ENCODE results near the gene ANKRD22. TPM values are rescaled to one million over a fixed set of nuclear protein-coding genes. Genes with fewer than 3 reads are reported as not detected.
A peak's percentile ranks its signal among the peaks of the same experiment; 100 is the strongest.

ANKRD22 gene
- total RNA-seq, 2 donors from 2014 or later, result 13.7 to 21.6 TPM

DNA sequence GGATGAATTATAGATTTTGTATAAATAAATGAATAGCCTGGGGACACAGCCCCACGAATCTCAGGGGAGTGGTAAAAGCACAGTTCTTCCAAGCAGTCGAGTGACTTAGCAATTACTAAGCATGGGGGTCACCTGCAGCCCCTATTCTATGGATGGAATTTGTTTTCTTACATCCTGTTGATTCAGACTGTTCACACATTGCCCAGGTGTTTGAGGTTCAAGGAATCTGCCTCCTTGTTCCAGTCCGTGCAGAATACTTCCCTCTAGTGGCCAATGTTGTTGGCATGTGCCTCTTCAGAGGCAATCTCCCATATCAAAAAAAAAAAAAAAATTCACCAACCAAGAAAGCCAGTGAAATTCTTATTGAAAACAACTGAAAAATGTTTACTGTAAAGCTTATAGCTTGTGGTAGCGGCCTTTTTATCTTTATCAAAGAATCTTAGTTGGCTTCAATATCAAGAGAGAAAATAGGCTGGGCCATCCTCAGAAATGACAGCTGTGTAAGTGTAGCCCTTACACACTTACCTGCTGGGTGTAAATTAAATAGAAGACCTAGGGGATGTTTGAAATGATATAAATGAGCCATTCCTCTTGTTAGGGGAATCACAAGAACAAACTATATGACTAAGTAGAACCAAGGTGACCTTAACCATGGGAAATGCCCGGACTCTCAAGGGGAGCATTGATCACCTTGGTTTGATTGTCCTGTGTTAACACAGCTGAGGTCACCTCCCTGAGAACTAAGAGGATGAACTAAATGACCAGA, 41.3 kb downstream of the ANKRD22 start:
- DNase-seq (peak; percentile 9 to 25), ATAC-seq (peak; percentile 80)
- intact Hi-C loops (cut with DNase I, micrococcal nuclease), result no loop called here

DNA sequence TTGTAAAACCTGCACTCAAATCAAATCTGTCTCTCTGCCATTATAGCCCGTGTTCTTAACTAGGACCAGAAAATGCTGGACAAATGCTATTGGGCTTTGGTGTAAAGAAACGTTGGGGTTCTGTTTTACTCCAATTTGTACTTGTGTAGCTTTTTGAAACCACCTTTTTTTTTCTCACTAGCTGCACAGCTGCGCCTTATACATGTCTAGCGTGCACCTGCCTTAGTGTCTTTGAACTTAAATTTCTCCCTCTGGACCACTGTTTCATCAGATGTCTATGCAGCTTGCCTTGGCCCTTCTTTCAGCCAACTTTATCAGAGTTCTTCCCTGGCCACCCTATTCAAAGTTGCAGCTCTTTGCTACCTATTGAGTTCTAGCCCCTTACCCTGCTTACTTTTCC, 42.0 kb downstream of the ANKRD22 start:
- DNase-seq (no peak), ATAC-seq (no peak)
- intact Hi-C loops (cut with DNase I, micrococcal nuclease), result no loop called here

DNA sequence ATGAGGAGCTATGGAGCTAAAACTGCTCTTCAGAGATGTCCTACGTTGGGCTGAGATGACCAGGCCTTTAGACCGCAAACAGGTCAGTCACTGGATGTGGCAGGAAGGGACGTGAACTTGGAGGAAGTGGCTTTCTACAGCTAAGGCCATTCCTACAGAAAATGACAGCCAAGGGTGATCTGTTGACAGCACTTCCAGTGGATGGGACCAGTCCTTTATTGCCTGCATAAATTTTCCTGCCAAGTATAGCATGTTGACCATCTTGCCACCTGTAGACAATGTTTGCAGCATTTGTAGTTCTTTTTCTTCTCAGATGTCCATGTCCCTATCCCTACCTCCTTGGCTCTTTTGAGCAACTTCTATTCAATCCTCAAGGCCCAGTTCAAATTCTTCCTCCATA, 45.7 kb downstream of the ANKRD22 start:
- ATAC-seq, result no peak
- no peak for DNase-seq
- intact Hi-C loops (cut with DNase I, micrococcal nuclease), result no loop called here

DNA sequence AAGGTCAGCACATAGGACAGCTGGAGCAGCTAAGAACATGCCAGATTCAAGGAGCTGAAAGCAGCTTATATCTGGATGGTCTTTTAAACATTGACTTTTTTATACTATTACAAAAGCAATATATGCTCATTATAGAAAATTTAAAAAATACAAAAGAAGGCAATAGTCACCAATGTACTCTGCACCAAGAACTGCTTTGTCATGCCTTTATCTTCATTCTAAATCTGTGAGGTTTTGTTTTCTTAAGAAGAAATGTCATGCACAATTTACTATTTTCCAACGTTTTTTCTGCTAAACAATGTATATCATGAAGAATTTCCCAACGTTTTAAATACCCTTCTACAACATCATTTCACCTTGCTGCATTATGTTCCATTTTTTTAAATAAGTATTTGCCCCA, 46.3 kb downstream of the ANKRD22 start:
- DNase-seq, result no peak
- no peak for ATAC-seq
- intact Hi-C loops (cut with DNase I, micrococcal nuclease), result no loop called here

DNA sequence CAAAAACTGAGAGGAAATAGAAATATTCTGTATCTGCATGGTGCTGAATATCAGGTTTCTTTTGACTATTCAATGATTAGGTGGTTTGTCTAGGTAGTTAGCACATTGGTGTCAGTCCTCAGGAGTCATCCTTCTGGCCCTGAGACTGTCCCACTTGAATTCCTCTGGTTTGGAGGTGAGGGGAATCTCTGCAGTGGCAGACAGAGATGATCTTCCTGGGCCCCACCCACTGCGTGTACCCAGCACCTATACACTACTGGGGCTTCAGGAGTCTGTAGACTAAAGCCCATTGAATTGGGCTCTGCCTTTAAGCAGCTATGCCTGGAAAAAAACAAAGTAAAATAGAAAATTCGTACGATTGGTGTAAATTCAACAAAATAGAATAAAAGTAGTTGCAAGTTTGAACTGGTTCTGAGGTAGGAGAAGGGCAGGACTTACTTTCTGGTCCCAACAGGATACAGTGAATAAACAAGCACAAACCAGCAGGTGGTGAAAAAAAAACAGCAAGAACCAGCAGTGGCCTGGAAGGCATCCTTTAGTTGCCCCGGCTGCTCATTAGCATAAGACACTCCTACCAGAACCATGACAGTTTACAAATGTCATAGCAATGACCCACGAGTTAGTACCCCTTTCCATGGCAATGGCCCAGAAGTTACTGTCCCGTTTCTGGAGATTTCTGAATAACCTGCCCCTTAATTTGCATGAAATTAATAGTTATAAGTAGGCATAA, 47.4 kb downstream of the ANKRD22 start:
- intact Hi-C loops (cut with DNase I, micrococcal nuclease), result no loop called here
- DNase-seq, result no peak
- no peak for ATAC-seq

DNA sequence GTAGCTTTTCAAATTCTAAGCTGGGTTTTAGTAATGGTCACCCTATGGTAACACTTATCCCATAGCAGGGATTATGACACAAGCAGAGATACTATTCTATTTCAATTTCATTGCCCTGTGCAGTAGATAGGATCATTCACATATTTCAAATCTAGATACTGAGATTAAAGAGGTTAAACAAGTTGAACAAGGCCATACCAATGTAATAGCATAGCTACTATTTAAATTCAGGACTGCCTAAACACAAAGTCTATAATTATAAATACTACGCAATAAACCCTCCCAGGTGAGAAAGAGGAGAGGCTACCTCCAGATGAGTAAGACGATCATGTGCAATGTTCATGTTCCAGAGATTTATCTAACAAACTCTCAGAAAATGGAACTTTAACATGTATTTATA, 48.0 kb downstream of the ANKRD22 start:
- intact Hi-C loops (cut with DNase I, micrococcal nuclease), result no loop called here
- no peak for ATAC-seq
- no peak for DNase-seq

DNA sequence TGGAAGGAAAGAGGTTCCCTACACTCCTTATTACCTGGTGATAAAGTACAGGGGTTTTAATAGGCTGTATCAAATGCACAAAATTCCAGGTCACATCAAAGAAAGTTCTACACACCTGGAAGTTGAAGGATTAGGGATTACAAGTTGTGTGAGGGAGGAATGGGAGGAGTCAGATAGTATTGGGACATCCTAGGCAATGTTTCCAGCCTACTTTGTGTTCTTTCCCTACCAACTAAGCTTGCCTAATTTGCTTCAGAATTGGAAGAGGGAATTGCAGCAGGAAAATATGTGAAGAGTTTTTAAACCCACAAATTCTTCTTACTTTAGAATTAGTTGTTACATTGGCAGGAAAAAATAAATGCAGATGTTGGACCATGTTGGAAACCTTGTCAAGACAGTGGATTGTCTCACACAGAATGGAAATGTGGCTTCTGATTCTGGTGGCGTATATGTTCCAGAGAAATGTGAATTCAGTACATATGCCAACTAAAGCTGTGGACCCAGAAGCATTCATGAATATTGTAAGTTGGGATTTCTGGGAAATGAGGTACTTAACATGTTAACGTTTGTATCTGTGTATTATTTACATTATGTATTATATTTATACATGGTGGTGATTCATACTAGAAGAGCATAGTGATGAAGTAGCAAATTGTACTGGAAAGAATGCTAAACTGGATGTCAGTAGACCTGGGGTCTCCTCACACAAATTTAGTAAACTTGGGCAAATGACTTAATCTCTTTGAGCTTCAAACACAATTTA, 48.9 kb downstream of the ANKRD22 start, which contains the start of gene LIPM:
LIPM (plus strand) TSS at position 208 of the 763 bp plus-strand sequence; CDS start at position 375, 167 bp downstream.
- DNase-seq (no peak), ATAC-seq (no peak)
- intact Hi-C loops (cut with DNase I, micrococcal nuclease), result no loop called here

DNA sequence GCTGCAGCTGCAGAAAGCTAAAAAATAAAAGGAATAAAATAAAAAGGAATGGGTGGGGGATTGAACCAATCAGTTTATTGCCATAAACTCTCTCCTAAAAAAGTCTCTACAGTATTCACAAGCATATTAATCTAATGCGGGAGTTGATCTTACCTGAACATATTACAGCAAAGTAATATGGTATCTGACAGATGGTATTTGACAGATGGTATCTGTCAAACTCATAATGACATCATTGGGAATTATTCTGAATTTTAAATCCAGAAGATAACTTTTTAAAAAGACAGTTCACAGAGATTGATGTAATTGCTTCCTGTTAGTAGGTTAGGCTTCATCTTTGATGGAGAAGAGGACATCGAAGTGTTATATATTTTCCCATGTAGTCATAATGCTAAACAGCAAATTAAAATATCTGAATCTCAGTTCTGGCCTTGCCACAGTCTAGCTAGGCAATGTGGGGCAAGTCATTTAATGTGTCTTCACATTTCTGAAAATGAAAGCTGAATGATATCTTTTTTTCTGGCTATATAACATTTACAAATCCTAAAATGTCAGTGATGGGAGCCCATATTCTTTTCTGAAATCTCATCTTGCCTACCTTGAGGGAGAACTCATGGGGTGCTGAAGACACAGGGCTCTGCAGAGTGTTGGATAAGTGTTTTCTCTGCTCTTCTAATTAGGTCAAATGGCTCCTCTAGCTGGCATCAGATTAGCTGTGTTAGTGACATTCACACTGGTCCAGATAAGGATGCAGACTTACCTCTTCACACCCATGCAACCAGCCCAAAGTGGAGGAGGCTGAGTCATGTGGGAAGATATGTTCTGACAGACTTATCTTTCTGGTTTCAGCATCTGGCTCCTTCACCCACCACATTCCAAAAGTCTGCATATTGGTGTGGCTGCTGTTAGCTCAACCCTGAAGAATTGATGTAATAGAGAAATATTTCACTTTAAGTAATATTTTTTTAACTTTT, 51.2 kb downstream of the ANKRD22 start:
- no peak for DNase-seq
- intact Hi-C loops (cut with DNase I, micrococcal nuclease), result no loop called here
- ATAC-seq, result no peak

DNA sequence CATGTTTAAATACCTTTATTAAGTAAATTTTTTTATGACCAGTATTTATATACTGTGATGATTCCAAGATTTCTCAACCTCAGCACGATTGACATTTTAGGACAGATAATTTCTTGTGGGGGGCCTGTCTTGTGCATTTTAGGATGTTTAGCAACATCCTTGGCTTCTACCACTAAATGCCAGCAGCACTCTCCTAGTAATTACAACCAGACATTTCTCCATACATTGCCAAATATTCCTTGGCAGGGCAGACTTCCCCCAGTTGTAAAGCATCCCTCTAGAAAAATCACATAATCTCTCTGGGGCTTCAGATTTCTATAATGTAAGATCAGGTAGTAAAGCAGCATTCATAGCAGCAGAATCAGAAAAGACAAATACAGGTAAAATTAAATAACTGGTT, 56.9 kb downstream of the ANKRD22 start:
- ATAC-seq (no peak), DNase-seq (no peak)
- intact Hi-C loops (cut with DNase I, micrococcal nuclease), result no loop called here

DNA sequence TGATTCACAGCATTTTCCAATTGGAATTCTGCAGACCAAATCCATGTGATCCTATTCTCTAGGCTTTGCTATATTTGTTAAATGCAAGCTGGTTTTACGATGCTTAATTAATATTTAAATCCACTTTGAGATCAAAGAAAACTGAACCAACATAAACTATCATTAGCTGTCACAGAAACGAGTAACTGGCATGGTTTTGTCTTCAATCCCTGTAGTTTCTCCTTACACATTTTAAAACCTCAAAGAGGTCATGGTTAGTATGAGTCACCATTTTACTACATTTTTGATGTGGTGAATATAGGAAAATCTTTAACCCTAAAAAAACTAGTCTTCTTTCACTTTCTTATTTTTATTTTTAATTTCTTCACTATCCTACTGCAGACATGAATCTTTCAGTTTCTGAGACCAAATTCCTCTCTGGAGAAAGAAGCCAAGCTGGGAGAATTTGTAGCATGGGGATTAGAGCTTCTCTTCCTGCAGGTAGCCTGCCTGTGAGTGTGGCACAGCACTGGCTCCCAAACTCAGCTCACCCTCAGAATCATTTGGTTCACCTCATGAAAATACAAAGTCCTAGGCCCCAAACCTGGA, 57.8 kb downstream of the ANKRD22 start:
- DNase-seq (no peak), ATAC-seq (no peak)
- intact Hi-C loops (cut with DNase I, micrococcal nuclease), result no loop called here

DNA sequence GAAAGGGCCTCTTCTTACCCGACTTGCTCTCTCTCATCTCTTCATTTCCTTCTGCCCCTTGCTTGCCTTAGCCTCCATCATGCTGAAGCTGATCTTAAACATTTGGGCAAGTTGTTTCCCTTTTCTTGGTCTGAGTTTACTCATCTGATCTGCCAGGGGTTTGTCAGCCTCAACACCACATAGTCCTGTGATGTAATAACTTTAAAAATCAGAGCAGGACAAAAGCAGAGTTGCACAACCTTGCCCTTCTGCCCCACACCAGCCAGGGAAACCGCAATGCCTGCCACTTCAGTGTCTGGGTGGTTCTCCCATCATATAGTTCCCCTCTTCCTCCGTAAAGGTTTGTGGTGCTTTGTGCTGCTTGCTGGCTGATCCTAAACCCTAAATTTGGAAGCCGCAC, 59.0 kb downstream of the ANKRD22 start:
- peak; percentile 4 to 23 for DNase-seq
- no peak for ATAC-seq
- intact Hi-C loops (cut with DNase I, micrococcal nuclease), result no loop called here

DNA sequence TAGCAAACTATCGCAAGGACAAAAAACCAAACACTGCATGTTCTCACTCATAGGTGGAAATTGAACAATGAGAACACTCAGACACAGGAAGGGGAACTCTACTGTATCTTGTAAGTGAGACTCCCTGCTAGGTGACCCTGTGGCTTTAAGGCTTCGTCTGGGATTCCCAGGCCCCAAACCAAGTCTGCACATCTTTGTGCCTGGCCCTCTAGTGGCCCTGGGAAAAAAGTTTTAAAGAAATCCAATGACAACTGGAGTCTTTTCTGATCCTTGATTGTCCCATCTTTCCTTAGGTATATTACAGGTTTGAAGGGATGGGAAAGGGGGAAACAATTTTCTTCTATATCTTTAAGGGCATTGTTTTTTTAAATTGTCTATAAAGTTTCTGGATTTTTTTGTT, 59.7 kb downstream of the ANKRD22 start:
- intact Hi-C loops (cut with DNase I, micrococcal nuclease), result no loop called here
- peak in 1 of 2 donors; percentile 5 for DNase-seq
- peak; percentile 62 for ATAC-seq

DNA sequence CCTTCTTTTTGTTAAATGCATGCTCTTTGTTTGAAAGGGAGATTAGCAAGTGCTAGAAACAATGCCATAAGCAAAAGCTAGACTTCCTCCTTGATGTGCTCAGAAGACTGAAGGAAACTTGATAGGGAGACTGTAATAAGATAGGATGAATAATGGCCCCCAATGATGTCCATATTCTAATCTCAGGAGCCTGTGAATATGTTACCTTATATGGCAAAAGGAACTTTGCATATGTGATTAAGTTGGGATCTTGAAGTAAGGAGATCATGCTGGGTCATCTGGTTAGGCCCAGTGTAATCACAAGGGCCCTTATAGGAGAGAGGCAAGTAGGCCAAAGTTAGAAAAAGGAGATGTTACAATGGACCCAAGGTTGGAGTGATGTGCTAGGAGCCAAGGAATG, 62.7 kb downstream of the ANKRD22 start:
- intact Hi-C loops (cut with DNase I, micrococcal nuclease), result no loop called here
- DNase-seq, result no peak
- ATAC-seq, result no peak

DNA sequence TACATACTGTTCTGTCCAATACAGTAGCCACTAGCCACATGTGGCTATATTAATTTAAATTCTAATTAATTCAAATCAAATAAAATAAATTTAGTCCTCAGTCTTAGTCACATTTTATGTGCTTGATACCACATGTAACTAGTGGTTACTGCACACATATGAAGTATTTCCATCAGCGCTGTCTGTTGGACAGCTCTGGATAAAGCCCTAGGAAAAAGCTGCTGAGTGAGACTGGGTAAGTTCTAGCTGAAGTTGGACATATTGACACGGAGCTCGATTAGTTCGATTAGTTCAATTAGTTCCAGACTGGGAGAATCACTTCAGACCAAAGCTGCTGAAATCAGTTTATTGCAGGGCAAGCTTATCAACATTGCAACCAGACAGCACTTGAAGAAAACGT, 64.2 kb downstream of the ANKRD22 start:
- ATAC-seq (no peak), DNase-seq (no peak)
- intact Hi-C loops (cut with DNase I, micrococcal nuclease), result no loop called here

DNA sequence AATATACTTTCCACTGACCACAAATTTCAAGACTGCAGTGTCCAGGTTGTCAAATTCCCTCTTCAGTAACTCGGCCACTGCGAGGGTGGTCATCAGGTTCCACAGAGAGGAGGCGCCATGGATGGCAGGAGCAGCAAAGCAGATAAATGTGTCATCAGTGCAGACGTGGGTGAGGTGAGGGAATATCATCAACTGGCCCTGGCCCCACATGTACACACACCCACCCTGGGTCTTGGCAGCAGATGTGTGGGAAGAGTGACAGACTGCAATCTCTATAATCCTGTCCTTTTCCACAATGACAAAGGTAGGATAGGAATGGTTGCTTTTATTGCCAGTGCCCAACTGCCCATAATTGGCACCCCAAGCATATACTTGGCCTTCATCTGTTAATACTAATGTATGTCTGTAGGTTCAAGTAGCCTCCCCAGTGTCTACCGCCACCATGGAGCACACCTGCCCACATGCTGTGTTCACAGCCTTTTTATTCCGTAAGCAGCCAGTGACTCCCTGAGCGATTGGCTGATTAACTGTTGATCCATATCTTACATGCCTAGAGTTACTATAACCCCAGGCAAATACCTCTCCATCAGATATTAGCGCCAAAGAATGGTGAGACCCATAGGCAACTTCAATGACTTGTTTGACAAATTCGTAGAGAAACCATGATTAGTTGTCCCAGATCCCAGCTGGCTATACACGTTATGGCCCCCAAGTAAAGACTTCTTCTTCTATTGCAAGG, 65.4 kb downstream of the ANKRD22 start:
- intact Hi-C loops (cut with DNase I, micrococcal nuclease), result no loop called here
- ATAC-seq (no peak), DNase-seq (no peak)

DNA sequence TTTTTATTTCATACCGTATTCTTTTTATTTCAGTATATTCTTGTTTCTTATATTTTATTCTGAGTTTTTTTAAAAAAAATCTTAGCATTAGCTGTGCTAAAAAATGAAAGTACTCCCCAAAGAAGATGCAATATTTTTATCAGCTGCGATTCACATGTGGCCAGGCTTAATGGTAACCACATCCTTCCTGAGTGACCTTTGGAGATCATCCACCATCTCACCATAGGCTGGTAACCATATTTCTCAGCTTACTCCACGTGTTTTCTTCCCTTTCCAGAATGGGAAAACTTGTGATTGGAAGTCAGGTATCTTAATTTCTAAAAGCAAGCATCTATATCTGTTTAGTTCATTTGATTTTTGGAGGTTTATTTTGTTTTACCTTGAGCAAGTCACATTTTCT, 67.9 kb downstream of the ANKRD22 start:
- intact Hi-C loops (cut with DNase I, micrococcal nuclease), result no loop called here
- DNase-seq, result no peak
- ATAC-seq, result no peak

DNA sequence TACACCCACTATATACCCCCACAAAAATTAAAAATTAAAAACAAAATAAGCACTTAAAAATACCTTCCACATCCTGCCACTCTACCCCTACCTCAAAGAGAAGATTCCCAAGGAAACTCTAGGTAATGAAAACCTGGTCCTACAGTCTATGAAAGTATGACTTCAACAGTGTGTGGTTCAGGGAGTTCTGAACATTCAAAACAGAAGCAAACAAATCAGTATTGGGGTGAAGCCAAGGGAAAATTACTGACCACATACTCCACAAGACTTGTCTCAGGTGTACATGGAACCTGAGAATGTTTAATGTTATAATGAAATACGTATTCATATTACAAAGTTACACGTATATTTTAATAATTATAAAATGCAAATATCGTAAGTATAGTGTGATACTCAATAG, 69.4 kb downstream of the ANKRD22 start:
- ATAC-seq, result no peak
- intact Hi-C loops (cut with DNase I, micrococcal nuclease), result no loop called here

DNA sequence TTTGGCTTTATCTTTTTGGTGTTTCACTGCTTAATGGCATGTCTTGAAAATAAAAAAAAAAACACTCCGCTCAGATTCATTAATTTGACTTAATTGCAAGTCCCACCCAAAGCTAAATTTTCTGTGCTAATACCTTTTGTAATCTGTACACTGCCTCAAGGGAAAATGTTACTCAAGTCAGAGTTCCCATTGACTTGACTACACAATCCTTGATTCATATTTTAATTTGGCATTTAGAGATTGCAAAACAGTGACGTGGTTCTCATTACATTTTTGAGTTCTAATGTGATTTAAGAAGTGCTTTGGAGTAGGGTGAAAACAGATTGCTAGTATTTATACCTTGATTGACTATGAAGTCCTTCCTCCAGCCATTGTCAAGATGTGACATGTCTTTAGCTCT, 70.4 kb downstream of the ANKRD22 start:
- intact Hi-C loops (cut with DNase I, micrococcal nuclease), result no loop called here
- DNase-seq (no peak), ATAC-seq (no peak)

More for the DNA sequence above, 69.4 kb downstream of the ANKRD22 start:
- DNase-seq, result no peak

All from left colon (tissue), 2 donors.